ENCODE data around the gene OAF.

DNA sequence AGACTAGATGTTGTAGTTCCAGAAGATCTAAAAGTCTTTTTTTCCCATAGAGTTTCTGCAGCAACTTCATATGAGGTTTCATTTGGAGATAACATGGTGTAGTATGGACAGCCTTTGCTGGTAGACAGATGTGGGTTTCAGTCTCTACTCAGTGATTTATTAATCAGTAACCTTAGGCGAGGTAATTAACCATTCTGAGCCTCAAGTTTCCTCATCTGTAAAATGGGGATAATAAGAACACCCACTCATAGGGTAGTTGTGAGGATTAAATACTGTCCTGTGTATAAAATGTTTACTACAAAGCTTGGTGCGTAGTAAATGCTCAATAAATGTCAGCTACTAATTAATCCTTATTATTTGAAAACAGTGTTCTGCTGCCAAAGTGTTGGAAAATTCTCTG, 45.9 kb downstream of the OAF start:
- TF ChIP-seq, protein P1, sequence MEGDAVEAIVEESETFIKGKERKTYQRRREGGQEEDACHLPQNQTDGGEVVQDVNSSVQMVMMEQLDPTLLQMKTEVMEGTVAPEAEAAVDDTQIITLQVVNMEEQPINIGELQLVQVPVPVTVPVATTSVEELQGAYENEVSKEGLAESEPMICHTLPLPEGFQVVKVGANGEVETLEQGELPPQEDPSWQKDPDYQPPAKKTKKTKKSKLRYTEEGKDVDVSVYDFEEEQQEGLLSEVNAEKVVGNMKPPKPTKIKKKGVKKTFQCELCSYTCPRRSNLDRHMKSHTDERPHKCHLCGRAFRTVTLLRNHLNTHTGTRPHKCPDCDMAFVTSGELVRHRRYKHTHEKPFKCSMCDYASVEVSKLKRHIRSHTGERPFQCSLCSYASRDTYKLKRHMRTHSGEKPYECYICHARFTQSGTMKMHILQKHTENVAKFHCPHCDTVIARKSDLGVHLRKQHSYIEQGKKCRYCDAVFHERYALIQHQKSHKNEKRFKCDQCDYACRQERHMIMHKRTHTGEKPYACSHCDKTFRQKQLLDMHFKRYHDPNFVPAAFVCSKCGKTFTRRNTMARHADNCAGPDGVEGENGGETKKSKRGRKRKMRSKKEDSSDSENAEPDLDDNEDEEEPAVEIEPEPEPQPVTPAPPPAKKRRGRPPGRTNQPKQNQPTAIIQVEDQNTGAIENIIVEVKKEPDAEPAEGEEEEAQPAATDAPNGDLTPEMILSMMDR (conservative IDR thresholded peaks at IDR 0.05; ENCODE audit: low read depth, low read length), result no peak
- TF ChIP-seq EZH2phosphoT487 (IDR thresholded peaks at IDR 0.05; ENCODE audit: borderline replicate concordance, low read length), result no peak
